HG03280 (cell line): ENCODE results near the gene DCLK2.
"Not testable (repeated sequence)": the region's sequence is repeated elsewhere in the genome, so short reads cannot be mapped to it uniquely, and the experiment has no call there.

ENCODE experiments used
- ATAC-seq: cut with Tn5 transposase; IDR thresholded peaks from one replicate; pipeline ENCODE4 v1.9.1; 2021; ENCODE audit warnings: mild to moderate bottlenecking, moderate library complexity; ENCODE audit not compliant: unreplicated experiment

DCLK2 gene

GRCh38 chr4:150197256-150197655 lies 119.0 kb downstream of the DCLK2 start:
- ATAC-seq: not testable (repeated sequence)

DNA sequence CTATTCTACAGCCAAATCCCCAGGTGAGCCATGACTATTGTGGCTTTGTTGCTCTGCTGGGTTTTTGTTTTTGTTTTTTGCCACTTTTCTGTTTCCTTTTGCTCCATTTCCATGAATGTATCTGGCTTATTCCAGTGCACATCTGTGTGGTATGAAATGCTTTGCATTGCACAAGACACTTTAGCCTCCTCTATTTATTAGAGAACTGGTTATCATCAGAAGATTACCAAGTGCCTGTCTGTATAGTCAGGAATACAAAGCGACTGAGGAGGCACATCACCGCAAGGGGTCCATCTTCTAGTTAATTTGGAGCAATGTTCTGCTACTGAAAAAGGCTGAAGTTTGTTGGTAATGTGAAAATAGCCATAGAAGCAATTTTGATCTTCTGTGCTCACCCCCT lies 120.8 kb downstream of the DCLK2 start:
- ATAC-seq: no peak

- no peak for ATAC-seq
Measured at GRCh38 chr4:150205016-150205415, 126.8 kb downstream of the DCLK2 start.

DNA sequence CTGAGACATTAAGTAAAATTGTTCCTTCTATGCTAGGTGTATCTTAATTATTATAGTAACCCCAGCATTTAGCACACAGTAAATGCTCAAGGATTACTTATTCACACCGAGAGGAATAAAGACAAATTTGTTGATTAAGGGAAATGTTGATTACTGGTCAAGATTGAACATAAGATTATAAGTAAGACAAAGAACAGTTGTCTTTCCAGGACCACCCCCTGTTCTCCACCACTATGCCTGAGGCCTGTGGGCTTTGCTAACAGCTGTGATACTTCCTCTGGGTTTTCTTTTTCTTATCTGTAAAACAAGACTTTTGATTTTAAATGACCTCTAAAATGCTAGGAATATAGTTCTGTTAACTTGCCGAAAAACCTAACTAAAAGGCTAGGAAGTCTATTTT lies 128.0 kb downstream of the DCLK2 start:
- no peak for ATAC-seq

DNA sequence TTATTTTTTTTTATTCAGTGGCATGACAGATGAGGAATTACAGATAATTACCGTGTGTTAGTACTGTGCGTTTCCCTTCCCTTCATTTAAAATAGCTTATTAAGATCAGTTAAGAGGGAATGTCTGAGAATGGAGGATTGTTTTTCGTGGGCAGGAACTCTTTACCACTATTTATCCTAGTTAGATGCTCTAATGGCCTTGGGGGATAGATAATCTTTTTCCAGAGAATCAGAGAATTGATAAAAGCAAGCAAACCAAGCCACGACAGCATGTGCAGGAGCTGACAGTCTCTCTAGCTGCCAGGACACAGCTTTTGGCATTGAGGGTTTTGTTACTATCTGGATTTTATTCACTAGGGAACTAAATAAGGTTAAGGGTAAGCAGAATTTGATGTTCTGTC lies 128.7 kb downstream of the DCLK2 start:
- ATAC-seq: no peak

DNA sequence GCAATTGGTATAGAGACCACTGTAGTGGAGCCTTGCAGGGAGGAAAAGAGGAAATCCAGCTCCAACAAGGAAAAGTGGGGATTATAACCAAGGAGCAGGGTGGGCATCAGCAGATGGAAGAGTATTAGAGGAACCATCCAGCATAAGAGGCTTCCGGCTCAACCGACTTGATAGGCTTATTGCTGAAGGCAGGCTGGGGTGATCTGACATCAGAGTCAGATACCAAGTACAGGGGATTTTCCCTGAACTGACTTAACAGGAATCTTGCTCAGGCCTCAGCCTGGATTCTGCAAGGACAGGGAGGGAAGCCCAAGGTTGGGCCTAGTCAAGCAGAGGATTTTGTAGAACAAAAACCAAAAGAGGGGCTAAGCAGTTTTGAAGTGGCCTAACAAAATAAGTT lies 129.6 kb downstream of the DCLK2 start:
- ATAC-seq: no peak

- ATAC-seq: no peak
Measured at GRCh38 chr4:150209140-150209829, 131.0 kb downstream of the DCLK2 start.

GRCh38 chr4:150211016-150211415 lies 132.8 kb downstream of the DCLK2 start:
- ATAC-seq: no peak

DNA sequence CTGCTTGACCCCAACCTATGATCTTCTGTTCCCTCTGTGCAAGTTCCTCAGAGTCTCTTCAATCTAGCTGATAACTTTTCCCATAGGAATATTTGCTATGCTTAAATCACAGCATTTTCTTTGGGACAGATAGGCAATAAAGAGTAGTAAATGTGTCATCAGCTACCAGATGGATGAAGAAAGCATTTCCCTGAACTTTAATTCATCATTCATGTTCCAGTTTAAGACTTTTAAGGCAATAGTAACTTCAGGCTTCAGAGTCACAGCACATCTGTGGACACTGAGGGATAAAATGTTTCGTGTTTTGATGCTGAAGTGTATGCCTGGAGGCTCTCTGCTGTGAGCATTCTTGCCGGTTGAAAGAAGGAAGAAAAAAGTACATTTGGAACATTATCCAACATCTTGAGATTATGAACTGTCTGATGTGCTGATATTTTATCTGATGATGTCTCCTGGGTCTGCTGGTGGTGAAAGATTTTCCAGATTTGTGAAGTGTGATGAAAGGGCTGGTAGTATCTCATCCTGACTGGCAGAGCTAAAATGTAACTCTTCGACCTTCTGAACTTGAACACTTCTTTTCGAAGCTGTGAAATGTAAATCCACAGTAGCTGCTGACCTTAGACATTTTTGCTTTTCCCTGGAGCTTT lies 133.7 kb downstream of the DCLK2 start:
- ATAC-seq: no peak

GRCh38 chr4:150212485-150212884 lies 134.2 kb downstream of the DCLK2 start:
- ATAC-seq: no peak

DNA sequence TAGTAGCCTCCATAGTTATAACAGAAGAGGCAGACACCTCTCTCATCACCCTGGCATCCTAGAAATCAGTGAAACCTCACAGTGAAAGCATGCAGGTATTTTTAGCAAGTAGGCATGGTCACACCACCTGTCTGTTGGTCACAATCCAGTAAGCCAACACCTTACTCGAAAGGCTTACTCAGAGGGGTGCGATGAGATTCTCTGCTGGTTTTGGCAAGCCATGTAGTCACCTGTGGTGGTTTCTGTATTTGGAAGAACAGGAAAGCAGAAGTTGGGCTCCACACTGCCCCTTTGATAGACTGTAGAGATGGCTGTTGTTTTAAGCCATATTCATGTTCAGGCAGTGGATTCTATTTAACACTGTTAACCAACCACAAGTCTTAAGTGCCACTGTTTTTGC lies 134.7 kb downstream of the DCLK2 start:
- ATAC-seq: no peak

DNA sequence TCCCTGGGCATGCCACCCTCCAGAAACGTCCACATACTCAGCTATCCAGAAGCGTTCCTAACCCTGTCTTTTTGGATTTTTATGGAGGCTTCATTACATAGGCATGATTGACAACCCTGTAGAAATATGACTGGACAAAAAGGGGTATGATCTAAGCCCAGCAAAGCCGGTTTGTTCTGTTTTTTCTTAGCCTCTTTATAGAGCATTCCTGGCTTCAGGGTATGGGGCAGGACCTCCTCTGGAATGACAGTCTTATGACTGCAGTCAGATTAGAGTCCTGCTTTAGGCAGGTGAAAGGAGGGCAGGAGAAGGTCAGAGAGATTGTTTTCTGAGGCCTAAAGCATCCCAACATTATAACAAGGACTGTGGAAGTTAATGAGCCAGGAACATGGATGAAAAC lies 137.4 kb downstream of the DCLK2 start:
- ATAC-seq: no peak

GRCh38 chr4:150216726-150217125 lies 138.5 kb downstream of the DCLK2 start:
- ATAC-seq: no peak

GRCh38 chr4:150217192-150217591 lies 138.9 kb downstream of the DCLK2 start:
- ATAC-seq: no peak

DNA sequence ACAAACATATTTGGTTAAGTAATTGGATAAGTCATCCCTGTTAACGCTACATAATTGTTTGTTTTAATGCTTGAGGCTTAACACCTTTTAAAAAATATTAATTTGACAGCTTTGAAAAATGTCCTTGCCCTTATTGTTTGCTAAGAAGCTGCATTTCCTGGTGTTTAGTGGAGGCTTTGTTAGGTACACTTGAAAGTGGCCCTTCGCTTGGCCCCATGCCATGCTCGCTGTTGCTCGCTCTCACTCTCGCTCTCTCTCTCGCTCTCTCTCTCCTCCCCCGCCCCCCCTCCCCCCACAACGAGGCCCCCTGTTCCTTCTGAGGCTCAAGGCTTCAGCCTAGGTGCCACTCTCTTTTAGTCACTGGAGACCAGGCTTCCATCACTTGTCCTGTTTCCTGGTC lies 139.6 kb downstream of the DCLK2 start:
- ATAC-seq: no peak

- ATAC-seq: no peak
Measured at GRCh38 chr4:150218447-150218846, 140.2 kb downstream of the DCLK2 start.

- no peak for ATAC-seq
Measured at GRCh38 chr4:150219841-150220240, 141.6 kb downstream of the DCLK2 start.

DNA sequence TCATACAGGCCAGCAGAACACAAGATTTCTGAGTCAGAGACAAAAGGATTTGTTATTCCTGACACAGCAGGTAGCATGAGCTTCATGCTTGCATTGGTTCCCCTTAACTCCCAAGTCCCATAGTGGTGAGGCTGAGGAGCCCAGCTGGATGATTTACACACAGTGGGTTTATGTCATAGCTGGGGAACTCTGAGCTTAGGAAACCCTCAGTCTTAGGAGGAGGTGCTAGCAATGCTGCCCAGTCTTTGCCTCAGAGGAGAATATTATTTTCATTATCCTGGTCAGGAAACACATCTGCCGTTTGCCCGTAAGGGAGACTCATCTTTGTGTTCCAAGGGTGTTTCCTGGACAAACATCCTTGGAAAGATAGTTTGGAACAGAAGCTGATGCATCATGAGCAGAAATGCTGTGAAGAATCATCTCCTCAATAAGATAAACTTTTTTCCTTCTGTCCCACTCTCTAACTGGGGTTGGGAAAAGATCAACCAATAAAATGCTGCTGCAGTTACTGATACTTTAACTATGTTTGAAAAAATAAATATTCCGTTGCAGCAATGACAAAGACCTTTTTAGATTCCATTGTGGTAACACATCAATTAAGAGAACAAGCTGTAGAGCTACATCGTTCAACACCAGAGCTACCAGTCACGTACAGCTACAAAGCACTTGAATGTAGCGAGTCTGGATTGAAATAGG lies 146.8 kb downstream of the DCLK2 start:
- ATAC-seq: no peak

GRCh38 chr4:150229520-150229919 lies 151.3 kb downstream of the DCLK2 start:
- ATAC-seq: no peak

DNA sequence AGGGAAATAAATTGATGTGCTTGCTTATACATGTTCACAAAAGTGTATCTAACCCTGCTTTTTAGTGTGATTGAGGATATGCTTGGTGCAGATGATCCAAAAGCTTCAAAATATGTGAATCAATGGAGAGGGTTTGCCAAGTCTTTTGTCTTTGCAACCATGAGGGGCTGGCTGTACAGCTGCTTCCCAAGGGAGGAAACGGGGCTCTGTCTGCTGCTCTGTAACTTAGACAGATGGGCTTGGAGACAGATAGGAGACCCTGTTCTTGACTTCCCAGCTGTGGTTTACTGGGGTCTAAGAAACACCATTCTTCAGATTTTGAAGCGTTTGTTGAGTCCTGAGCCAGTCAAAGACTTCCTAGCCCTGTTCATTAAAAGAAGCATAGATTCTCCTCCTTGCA lies 152.3 kb downstream of the DCLK2 start:
- no peak for ATAC-seq

GRCh38 chr4:150231107-150231770 lies 153.0 kb downstream of the DCLK2 start:
- no peak for ATAC-seq

- no peak for ATAC-seq
Measured at GRCh38 chr4:150232029-150232428, 153.8 kb downstream of the DCLK2 start.
